Measurements from ENCODE around the gene NEBL.

Gene NEBL

DNA sequence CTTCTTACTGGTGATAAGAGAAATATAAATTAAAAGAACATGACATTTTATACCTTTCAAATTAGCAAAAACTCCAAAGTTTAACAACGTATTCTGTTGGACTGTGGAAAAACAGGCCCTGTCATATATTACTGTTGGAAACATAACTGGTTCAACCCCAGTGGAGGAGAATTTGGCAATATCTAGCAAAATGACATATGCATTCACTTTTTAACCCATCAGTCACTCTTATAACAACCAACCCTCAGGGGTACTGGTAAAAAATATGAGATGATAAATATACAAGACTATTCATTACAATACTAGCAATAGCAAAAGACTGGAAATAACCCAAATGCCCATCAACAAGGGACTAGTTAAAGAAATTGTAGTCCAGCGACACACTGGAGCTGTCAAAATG, 22.9 kb upstream of the NEBL start:
- no peaks in the 10 kb centered on the region for H3K36me3 ChIP-seq (replicated peaks)
- H3K27me3 ChIP-seq (ENCODE audit: low read depth): no peaks in the 10 kb centered on the region
- in situ Hi-C loops (cut with MboI; ENCODE audit: low sequenced_read_pairs): no loop called here
- H3K9me3 ChIP-seq: no peaks in the 10 kb centered on the region
- H3K4me3 ChIP-seq: no peak overlapping the region
- no peak for DNase-seq (ENCODE audit: low spot score in 2 of 2)
- no peaks in the 10 kb centered on the region for H3K4me1 ChIP-seq

DNA sequence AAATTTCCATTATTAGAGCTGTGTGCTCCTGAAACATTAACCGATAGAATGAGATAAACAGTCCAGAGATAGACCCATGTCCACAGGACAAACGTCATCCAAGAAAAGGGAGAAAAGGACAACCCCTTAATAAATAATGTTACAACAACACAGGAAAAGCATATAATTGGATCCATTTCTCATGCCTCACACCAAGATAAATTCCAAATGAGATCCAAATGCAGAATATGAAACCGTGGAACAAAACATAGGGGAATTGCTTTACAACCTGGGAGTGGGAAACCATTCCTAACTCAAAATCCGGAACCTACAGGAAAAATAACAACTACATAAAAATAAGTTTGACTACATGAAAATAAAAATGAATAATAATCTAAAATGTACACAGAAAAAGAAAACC, 22.4 kb upstream of the NEBL start:
- no peak overlapping the region for H3K4me3 ChIP-seq
- H3K4me1 ChIP-seq: no peaks in the 10 kb centered on the region
- in situ Hi-C loops (cut with MboI; ENCODE audit: low sequenced_read_pairs): no loop called here
- H3K9me3 ChIP-seq: no peaks in the 10 kb centered on the region
- DNase-seq (ENCODE audit: low spot score in 2 of 2): no peak
- no peaks in the 10 kb centered on the region for H3K36me3 ChIP-seq (replicated peaks)
- no peaks in the 10 kb centered on the region for H3K27me3 ChIP-seq (ENCODE audit: low read depth)

DNA sequence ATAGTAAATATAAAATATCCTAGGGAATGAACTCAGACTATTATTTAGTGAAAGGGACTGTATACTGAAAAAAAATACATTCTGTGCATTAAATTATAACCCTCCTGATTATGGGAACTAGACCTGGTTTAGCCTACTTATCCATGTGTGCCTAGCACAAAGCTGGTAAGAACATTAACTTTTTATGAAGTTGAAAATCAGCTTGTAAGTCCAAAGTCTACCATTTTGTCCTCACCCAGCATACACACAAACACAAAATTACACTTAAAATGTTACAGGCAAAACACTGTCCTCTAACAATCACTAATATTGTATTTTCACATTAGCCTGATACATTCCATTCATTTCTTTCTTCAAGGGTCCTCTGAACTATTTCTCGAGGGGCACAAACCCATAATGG, 19.9 kb upstream of the NEBL start:
- Histone ChIP-seq H3K4me3 (no peak overlapping the region), H3K27me3 (ENCODE audit: low read depth) (no peaks in the 10 kb centered on the region), H3K9me3 (no peaks in the 10 kb centered on the region), H3K4me1 (no peaks in the 10 kb centered on the region), H3K36me3 (replicated peaks) (no peaks in the 10 kb centered on the region)
- DNase-seq (ENCODE audit: low spot score in 2 of 2): no peak
- in situ Hi-C loops (cut with MboI; ENCODE audit: low sequenced_read_pairs): no loop called here

DNA sequence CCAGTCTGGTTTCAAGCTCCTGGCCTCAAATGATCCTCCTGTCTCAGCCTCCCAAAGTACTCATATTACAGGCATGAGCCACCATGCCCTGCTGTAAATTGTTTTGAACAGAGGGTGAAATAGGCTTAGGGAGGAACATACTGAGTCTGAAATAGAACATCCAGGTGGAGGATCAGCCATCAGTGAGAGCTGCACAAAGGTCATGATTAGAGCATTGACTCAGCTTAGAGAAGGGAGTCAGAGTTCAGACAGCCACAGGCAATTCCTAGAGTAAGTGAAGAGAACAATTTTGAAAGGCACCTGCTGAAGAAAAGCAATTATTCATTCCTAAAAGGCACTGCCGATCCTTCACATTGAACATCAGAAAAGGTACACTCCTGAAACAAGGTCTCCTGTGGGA, 15.9 kb upstream of the NEBL start:
- Histone ChIP-seq H3K36me3 (replicated peaks) (no peaks in the 10 kb centered on the region), H3K27me3 (ENCODE audit: low read depth) (no peaks in the 10 kb centered on the region), H3K9me3 (no peaks in the 10 kb centered on the region), H3K4me1 (no peaks in the 10 kb centered on the region), H3K4me3 (no peak overlapping the region)
- in situ Hi-C loops (cut with MboI; ENCODE audit: low sequenced_read_pairs): no loop called here
- DNase-seq (ENCODE audit: low spot score in 2 of 2): no peak

DNA sequence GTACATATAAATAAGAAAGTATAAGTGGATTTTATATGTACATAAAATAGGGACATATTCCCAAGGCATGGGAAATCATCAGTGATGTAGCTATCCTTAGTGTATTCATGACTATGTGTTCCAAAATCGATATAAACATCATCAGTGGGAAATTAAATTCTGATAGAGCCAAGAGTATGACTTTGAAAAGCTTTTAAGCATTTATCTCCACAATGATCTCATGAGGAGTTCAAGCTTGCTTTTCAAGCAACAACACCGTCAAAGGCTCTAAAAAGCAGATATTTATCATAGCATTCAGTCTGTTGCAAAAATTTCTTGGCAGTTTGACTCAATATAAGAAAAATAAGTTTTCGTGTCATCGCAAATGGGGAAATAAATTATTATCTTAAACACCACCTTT, 14.5 kb upstream of the NEBL start:
- Histone ChIP-seq H3K36me3 (replicated peaks) (no peaks in the 10 kb centered on the region), H3K27me3 (ENCODE audit: low read depth) (no peaks in the 10 kb centered on the region), H3K9me3 (no peaks in the 10 kb centered on the region), H3K4me1 (no peaks in the 10 kb centered on the region), H3K4me3 (no peak overlapping the region)
- in situ Hi-C loops (cut with MboI; ENCODE audit: low sequenced_read_pairs): no loop called here
- no peak for DNase-seq (ENCODE audit: low spot score in 2 of 2)

DNA sequence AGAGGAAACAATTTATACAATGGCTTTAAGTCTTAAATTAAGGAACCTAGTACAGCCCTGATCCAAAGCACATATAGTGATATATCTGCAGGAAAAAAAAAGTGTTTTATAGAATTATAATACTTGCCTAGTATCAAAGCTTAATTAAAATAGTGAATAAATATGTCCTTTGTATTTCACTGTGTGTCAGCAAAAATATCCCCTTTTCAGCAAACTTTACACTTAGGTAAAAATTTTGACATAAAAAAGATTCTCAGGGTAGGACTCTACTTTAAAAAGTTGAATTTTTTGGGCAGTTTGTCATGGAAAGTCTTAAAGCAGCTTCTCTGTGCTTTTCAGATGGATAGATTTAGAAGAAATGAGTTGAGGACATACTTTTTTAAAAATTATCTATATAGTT, 12.7 kb upstream of the NEBL start:
- Histone ChIP-seq H3K9me3 (no peaks in the 10 kb centered on the region), H3K27me3 (ENCODE audit: low read depth) (no peaks in the 10 kb centered on the region), H3K36me3 (replicated peaks) (no peaks in the 10 kb centered on the region), H3K4me3 (no peak overlapping the region), H3K4me1 (no peaks in the 10 kb centered on the region)
- no peak for DNase-seq (ENCODE audit: low spot score in 2 of 2)
- in situ Hi-C loops (cut with MboI; ENCODE audit: low sequenced_read_pairs): no loop called here

DNA sequence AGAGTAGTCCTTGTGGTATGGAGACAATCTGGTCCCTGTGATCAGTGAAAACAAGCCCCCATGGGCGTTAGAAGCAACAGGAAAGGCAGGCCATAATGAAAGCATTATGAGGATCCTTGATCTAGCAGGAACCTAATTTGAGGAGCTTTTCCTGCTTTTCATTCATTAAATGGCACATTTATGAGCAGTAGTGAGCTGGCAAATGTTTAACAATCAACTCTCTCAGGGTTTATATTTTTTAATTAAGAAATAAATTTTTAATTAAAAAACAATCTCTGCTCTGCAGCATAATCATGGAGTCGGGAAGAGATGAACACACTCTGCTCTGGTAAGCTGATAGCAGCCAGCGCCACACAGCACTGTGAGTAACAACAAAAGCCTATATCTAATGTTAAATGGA, 11.3 kb upstream of the NEBL start:
- no peak overlapping the region for H3K4me3 ChIP-seq
- no peak for DNase-seq (ENCODE audit: low spot score in 2 of 2)
- H3K4me1 ChIP-seq: no peaks in the 10 kb centered on the region
- H3K36me3 ChIP-seq (replicated peaks): no peaks in the 10 kb centered on the region
- H3K9me3 ChIP-seq: no peaks in the 10 kb centered on the region
- in situ Hi-C loops (cut with MboI; ENCODE audit: low sequenced_read_pairs): no loop called here
- H3K27me3 ChIP-seq (ENCODE audit: low read depth): no peaks in the 10 kb centered on the region

DNA sequence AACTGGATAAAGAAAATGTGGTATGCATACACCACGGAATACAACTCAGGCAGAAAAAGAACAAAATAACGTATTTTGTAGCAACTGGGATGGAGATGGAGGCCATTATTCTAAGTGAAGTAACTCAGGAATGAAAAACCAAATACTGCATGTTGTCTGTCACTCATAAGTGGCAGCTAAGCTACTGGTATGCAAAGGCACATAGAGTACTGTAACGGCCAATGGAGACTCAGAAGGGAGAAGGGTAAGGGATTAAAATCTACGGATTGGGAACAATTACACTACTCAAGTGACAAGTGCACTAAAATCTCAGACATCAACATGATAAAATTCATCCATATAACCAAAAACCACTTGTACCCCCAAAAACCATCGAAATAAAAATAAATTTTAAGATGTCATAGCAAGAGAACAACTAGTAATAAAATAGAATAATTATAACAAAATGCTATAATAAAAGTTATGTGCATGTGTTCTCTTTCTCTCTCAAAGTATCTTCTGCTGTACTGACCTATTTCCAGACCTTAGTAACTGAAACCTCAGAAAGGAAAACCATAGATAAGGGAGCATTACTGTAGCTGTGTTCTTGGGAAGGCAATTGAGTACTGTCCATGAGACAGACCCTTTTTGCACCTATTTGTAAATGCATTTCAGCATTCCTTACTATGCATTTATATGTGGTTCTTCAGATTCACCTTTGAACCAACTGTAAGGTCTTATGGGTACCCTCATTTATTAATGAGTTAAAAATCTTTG, 6.7 kb upstream of the NEBL start:
- no peak overlapping the region for H3K4me3 ChIP-seq
- no peaks in the 10 kb centered on the region for H3K9me3 ChIP-seq
- in situ Hi-C loops (cut with MboI; ENCODE audit: low sequenced_read_pairs): no loop called here
- H3K27me3 ChIP-seq (ENCODE audit: low read depth): no peaks in the 10 kb centered on the region
- no peaks in the 10 kb centered on the region for H3K36me3 ChIP-seq (replicated peaks)
- no peak for DNase-seq (ENCODE audit: low spot score in 2 of 2)
- H3K4me1 ChIP-seq: no peaks in the 10 kb centered on the region

DNA sequence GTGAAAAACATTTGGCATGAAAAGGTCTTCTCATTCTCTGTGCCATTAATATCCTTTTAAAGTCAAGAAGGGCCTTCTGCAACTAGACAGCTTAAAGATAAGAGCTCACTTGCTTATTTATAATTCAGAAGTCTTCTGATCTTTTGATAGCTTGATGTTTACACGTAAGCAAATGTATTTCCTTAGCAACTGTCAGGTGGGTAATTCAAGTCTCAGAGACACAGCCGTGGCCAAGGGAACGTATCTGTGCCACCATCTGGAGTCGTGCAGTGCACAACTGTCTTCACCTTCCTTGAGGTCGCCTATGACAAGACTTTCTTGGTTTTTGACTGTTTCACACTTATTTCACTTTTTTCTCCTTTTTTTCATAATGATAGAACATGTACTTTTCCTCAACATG, 4.0 kb upstream of the NEBL start:
- H3K9me3 ChIP-seq: no peaks in the 10 kb centered on the region
- no peak for DNase-seq (ENCODE audit: low spot score in 2 of 2)
- H3K4me3 ChIP-seq: no peak overlapping the region
- no peaks in the 10 kb centered on the region for H3K27me3 ChIP-seq (ENCODE audit: low read depth)
- H3K36me3 ChIP-seq (replicated peaks): no peaks in the 10 kb centered on the region
- no peaks in the 10 kb centered on the region for H3K4me1 ChIP-seq
- in situ Hi-C loops (cut with MboI; ENCODE audit: low sequenced_read_pairs): no loop called here

DNA sequence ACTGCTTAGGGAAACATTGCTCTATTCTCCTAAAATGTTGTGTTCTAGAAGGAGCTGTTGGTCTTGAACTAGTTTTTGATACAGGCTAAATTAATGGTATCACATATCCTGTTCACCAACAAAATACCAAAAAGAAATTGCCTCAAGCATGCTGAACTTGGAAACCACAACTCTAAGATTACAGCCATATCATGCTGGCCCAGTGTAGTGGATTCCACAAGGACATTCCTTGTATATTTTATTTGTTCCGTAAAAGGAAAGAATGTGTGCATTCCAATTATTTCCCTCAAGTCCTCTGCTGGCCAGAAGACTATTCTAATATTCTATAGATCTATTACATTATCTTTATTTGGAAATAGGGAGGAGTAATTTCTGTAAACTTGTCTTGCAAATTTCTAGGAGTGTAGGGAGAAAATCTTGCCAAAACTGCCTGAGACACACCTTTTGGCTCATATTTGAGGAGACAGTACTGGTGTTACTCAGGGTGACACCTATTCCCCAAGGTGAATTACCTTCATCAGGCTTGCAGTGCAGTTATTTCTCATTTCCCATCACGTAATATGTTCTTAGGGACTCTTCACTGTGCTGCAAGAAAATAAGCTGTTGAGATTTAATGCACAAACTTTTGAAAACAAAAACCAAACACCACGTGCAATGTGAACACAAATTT, 1.9 kb upstream of the NEBL start:
- Histone ChIP-seq H3K36me3 (replicated peaks) (no peaks in the 10 kb centered on the region), H3K4me3 (no peak overlapping the region), H3K9me3 (no peaks in the 10 kb centered on the region), H3K27me3 (ENCODE audit: low read depth) (no peaks in the 10 kb centered on the region), H3K4me1 (no peaks in the 10 kb centered on the region)
- no peak for DNase-seq (ENCODE audit: low spot score in 2 of 2)
- in situ Hi-C loops (cut with MboI; ENCODE audit: low sequenced_read_pairs): no loop called here

DNA sequence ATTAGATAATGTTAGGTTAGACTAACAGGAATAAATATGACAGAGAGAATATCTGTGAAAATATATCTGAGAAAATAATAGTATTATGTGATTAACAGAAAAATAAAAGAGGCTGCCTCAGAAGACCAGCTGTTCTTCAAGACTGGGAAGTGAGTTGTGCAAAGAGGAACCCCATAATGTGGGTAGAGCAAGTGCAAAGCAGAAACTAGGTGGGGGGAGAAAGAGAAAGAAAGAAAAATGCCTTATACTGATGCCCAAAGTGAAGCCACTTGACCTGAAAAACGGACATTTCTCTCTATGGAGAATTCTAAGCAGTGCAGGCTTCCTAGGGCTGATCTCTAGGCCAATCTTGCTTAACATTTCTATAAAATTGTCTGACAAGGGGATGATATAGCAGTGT, 3.8 kb downstream of the NEBL start:
- peaks cover 21% of the 10 kb centered on the region for H3K4me1 ChIP-seq
- no peak for DNase-seq (ENCODE audit: low spot score in 2 of 2)
- H3K9me3 ChIP-seq: no peaks in the 10 kb centered on the region
- H3K27me3 ChIP-seq (ENCODE audit: low read depth): no peaks in the 10 kb centered on the region
- in situ Hi-C loops (cut with MboI; ENCODE audit: low sequenced_read_pairs): no loop called here
- no peak overlapping the region for H3K4me3 ChIP-seq
- no peaks in the 10 kb centered on the region for H3K36me3 ChIP-seq (replicated peaks)

DNA sequence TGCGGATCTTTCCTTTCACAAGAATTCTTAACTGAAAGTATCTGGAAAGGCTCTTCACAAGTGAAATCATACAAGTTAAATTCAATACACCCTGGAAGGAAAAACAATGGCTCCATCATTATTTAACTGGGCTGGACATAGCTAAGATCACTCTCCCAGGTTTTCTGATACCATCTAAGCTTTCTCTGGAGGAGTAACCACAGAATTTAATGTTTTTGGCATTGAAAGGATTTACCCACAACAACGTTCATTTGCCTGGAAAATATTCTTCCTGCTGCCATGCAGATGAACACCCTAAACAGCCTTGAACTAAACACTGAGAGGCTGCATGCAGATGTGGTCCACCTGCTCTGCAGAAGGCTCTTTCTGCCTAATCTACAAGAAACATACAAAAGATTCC, 4.3 kb downstream of the NEBL start:
- Histone ChIP-seq H3K9me3 (no peaks in the 10 kb centered on the region), H3K4me1 (peaks cover 26% of the 10 kb centered on the region), H3K36me3 (replicated peaks) (no peaks in the 10 kb centered on the region), H3K4me3 (no peak overlapping the region), H3K27me3 (ENCODE audit: low read depth) (no peaks in the 10 kb centered on the region)
- in situ Hi-C loops (cut with MboI; ENCODE audit: low sequenced_read_pairs): no loop called here
- DNase-seq (ENCODE audit: low spot score in 2 of 2): no peak

DNA sequence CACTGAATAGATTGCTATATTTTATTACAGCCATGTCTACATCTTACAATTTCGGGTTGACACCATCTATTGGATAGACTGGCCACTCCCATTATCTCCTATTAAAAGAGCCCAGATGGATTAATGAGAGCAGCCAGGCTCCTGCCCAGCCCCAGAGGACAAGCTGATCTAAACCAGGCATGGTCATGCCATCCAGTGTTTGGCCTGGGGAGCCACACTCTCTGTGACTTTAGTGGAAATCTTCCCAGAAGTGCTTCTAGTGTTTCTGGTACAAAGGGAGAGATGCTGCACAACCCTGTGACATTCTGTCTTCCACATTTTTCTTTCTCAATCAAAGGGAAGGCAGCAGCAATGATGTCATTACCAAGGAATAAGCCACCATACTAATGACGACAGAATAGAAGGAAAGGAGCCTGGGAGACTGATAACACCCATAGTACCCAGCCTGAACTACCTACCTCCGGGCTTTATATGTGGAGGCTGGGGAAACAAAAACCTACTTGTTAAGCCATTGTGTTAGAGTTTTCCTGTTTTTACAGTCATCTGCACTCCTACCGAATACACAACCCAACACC, 5.0 kb downstream of the NEBL start:
- H3K4me1 ChIP-seq: peaks cover 31% of the 10 kb centered on the region
- H3K9me3 ChIP-seq: no peaks in the 10 kb centered on the region
- in situ Hi-C loops (cut with MboI; ENCODE audit: low sequenced_read_pairs): no loop called here
- no peak for DNase-seq (ENCODE audit: low spot score in 2 of 2)
- no peaks in the 10 kb centered on the region for H3K27me3 ChIP-seq (ENCODE audit: low read depth)
- no peaks in the 10 kb centered on the region for H3K36me3 ChIP-seq (replicated peaks)
- H3K4me3 ChIP-seq: no peak overlapping the region

DNA sequence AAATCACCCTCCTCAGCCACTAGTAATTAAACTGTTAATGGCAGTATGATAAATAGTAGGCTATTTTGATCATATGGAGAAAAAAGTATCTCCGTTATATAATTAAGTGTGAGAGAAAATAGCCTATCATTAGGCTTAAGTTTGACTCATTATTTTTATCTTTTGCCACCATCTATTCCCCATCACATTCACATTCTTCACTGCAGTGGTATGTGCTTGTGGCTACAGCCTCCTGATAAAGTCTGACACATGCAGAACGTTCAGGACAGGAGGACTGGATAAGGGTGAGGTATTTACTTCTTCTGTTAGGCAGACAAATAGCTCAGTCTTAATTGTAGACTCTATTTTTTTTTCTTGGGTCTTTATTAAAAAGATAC, 5.8 kb downstream of the NEBL start:
- Histone ChIP-seq H3K4me3 (no peak overlapping the region), H3K4me1 (peaks cover 31% of the 10 kb centered on the region), H3K9me3 (no peaks in the 10 kb centered on the region), H3K36me3 (replicated peaks) (no peaks in the 10 kb centered on the region), H3K27me3 (ENCODE audit: low read depth) (no peaks in the 10 kb centered on the region)
- in situ Hi-C loops (cut with MboI; ENCODE audit: low sequenced_read_pairs): no loop called here
- DNase-seq (ENCODE audit: low spot score in 2 of 2): no peak
